Inflammatory macrophage treated with lipopolysaccharide for 4 hours (primary cell): ENCODE data around the gene JAML.
"Not testable (repeated sequence)": the region's sequence is repeated elsewhere in the genome, so short reads cannot be mapped to it uniquely, and the experiment has no call there.

Experiments used
- DNase-seq: peaks from one replicate; pipeline ENCODE4 v3.0.0-alpha.2; 2020

Gene JAML

GRCh38 chr11:118192817-118193216 lies 32.0 kb downstream of the JAML start:
- not testable (repeated sequence) for DNase-seq

DNA sequence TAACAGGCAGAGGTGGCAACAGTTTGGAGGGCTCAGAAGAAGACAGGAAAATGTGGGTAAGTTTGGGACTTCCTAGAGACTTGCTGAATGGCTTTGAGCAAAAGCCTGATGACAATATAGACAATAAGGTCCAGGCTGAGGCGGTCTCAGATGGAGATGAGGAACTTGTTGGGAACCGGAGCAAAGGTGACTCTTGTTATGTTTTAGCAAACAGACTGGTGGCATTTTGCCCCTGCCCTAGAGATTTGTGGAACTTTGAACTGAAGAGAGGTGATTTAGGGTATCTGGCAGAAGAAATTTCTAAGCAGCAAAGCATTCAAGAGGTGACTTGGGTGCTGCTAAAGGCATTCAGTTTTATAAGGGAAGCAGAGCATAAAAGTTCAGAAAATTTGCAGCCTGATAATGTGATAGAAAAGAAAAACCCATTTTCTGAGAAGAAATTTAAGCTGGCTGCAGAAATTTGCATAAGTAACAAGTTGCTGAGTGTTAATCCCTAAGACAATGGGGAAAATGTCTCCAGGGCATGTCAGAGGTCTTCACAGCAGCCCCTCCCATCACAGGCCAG lies 33.8 kb downstream of the JAML start:
- DNase-seq: not testable (repeated sequence)

GRCh38 chr11:118186346-118187107 lies 38.3 kb downstream of the JAML start:
- DNase-seq: peak; percentile 58

DNA sequence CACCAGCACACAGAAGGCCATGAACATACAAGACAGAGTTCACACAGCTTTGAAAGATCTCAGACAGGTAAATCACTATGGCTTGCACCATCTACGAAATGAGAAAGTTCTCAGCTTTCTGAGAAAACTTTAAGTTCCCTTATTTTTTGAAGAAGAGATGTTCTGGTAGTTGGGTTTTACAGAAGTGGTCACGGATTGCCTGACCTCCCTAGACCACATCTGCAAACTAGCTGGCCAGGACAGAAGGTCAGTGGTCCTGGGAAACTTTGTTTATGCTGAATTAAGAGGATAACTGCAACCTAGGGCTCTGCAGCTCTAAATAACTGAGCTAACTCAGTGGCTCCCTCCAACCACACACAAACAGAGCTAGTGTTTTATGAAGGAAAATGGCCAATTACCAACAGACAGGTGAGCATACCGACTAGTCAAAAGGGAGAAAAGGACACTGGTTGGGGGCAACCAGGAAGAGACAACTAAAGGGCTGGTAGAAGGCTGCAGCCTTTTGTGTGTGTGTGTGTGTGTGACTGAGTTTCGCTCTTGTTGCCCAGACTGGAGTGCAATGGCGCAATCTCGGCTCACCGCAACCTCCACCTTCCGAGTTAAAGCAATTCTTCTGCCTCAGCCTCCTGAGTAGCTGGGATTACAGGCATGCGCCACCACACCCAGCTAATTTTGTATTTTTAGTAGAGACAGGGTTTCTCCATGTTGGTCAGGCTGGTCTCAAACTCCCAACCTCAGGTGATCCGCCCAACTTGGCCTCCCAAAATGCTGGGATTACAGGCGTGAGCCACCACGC lies 39.8 kb downstream of the JAML start:
- peak; percentile 73 for DNase-seq

GRCh38 chr11:118183691-118184090 lies 41.1 kb downstream of the JAML start:
- DNase-seq: peak; percentile 73

DNA sequence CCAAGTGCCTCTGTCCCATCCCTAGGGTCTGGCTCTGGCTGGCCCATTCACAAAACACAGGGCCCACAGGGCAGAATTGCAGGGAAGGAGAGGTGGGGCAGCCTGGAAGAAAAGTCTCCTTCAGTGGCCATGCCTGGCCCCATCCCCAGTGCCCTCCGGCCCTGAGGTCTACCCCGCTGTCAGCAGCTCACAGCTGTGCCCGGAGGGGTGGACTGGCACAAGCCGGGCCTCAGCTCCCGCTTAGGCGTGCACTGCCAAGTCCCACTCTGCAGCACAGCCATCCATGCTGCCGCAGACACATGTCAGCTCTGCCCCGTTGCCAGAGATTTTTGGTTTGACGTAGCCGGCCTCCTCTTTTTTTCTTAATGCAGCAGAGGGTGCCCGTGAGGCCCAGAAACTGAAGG lies 44.5 kb downstream of the JAML start:
- no peak for DNase-seq

- DNase-seq: no peak
These were observed 48.1 kb downstream of the JAML start for GRCh38 chr11:118176778-118177134.

- DNase-seq: no peak
These were observed 48.6 kb downstream of the JAML start, which contains the start of gene SCN2B for GRCh38 chr11:118175993-118176777. TSS of gene SCN2B (minus strand) at chr11:118176639. CDS start at chr11:118176431, 208 bp downstream.

GRCh38 chr11:118175031-118175992 lies 49.5 kb downstream of the JAML start:
- DNase-seq: peak; percentile 27

- no peak for DNase-seq
These were observed 50.7 kb downstream of the JAML start for GRCh38 chr11:118174006-118174567.

GRCh38 chr11:118172356-118172755 lies 52.5 kb downstream of the JAML start:
- no peak for DNase-seq

- DNase-seq: peak; percentile 62
These were observed 53.3 kb downstream of the JAML start for GRCh38 chr11:118171269-118172062.

DNA sequence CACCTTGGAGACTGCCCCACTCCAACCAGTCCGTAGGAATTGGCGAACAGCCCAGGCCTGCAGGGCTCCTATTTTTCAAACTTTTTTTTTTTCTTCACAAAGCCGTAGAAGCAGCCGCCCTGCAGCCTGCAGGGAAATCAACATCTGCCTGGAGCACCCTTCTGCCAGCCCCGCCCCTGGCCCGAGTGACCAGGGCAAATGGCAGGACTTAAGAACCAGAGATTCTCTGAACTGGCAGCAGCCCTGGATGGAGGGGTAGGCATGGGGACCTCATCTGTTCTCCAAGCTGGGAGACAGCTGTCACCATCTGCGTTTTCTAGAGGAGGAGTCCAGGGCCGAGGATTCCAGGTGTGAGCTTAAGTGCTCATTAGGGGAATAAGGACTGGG lies 53.9 kb downstream of the JAML start:
- DNase-seq: no peak

GRCh38 chr11:118170231-118170630 lies 54.6 kb downstream of the JAML start:
- DNase-seq: no peak

GRCh38 chr11:118169300-118170140 lies 55.3 kb downstream of the JAML start:
- no peak for DNase-seq

DNA sequence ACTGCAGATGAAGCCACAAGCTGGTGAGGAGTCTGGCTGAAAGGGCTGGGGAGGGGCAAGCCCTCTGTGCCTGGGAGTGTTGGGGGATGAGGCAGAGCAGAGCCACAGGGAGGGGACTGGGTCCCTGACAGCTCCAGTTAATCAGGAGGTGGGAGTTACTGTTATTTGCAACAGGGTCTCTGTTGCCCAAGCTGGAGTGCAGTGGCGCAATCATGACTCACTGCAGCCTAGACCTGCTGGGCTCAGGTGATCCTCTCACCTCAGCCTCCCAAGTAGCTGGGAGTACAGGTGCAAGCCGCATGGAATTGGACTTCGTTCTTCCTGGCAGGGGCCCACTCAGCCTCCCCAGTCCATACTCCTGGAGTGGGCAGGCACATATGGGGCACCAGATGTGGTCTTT lies 56.1 kb downstream of the JAML start:
- no peak for DNase-seq

GRCh38 chr11:118168316-118168715 lies 56.5 kb downstream of the JAML start:
- DNase-seq: no peak

GRCh38 chr11:118167906-118168305 lies 56.9 kb downstream of the JAML start:
- no peak for DNase-seq

DNA sequence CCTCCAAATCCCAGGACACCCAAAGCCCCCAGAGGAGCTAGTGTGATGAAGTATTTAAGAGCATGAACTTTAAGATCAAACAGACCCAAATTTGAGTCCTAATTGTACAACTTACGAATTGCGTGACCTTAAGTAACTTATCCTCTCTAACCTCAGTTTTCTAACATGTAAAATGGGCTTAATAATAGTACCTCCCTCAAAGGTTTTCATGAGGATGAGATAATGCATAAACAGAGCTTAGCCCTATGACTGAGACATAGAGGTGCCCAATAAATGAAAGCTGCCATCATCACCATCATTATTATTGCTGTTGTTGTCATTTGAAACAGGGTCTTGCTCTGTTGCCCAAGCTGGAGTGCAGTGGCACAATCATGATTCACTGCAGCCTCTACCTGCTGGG lies 57.6 kb downstream of the JAML start:
- no peak for DNase-seq

- no peak for DNase-seq
These were observed 58.2 kb downstream of the JAML start for GRCh38 chr11:118166641-118167040.
